Hematopoietic multipotent progenitor cell treated with erythropoietin and hydrocortisone succinate and interleukin-3 and kit ligand, for 15 days (in vitro differentiated cells): Measurements from ENCODE around the gene MYH11.

Experiments used
- DNase-seq: peaks from one replicate; pipeline ENCODE4 v3.0.0-alpha.2; 2015; ENCODE audit warnings: low spot score

Gene MYH11

DNA sequence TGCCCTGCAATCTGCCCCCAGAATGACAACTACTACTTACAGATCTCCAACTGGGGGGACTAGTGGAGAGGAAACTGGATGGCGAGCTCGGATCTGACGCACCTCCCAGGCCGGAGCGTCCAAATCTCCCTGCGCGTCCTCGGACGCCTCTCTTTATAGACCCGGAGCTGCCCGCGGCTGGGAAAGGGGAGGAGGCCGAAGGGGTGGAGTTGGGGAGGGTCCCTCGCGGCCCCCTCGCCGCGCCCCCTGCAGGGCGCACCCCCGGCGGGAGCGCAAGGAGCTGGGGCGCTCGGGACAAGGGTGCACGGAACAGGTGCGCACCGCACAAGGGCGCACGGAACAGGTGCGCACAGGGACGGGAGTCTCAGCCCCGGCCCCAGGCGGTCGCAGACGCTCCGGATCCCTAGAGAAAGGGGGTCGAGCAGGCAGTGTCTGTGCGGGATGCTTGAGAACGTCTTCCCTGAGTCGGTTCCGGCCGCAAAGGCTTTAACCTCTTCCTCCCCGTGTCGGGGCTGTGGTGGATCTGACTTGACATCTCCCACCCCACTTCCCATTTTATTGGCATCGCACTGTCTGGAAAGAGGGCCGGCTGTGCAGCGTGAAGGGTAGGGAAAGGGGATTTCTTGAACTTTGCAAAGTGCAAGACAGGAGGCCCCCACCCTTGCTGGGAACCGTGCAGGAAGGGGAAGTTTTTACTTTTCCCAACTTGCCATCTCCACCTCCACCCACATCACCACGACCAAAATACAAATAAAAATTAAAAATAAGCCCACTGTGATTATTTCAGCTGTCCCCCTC, at the start of gene MYH11:
TSS of gene MYH11 (minus strand) at position 128 of the 798 bp plus-strand sequence. CDS start 18,776 bp downstream, outside the sequence.
- DNase-seq = no peak

DNA sequence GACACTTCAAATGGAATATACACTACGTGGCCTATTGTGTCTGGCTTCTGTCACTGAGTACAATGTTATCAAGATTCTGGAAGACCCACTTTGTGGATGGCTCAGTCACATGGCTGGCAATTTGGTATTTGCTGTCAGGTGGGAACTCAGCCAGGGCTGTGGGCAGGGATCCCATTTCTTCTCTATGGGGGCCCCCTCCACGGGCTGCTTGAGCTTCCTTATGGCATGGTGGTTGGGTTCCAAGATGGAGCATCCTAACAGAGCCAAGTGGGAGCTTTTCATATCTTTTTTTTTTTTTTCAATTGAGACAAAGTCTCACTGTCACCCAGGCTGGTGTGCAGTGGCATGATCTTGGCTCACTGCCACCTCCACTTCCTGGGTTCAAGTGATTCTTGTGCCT, 49.6 kb upstream of the MYH11 start:
- no peak for DNase-seq

DNA sequence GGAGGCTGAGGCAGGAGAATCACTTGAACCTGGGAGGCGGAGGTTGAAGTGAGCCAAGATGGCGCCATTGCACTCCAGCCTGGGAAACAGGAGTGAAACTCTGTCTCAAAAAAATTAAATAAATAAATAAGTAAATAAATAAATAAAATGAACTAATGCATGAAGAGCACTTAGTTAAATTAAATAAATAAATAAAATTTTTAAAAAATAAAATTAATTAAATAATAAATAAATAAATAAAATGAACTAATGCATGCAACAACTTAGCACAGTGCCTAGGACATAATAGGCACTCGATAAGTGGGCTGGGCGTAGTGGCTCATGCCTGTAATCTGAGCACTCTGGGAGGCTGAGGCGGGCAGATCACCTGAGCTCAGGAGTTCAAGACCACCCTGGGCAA, 47.1 kb upstream of the MYH11 start:
- no peak for DNase-seq

DNA sequence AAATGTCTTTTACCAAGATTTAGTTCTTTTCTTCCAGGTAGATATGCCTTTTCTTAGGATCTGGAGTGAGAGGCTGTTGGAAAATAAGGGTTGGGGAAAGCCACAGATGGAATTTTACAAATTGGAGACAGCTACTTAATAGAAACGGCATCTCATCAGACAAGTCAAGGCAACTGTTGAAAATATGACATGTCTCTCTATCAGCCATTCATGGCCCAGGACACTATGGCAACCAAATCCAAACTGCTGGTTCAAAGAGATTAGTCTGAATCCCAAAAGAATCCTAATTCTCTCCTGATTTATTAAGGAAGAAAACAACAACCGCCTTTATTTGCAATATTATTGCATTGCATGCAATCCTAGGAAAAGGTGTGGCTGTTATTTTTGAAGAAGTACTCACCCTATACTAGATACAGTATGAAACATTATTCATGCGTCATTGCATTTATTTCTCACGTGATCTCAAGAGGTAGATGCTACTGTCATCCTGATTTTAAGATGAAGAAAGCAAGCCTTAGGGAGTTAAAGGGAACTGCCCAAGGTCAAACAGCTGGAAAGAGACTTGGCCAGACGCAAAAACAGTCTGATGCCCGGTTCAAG, 44.2 kb upstream of the MYH11 start:
- no peak for DNase-seq

DNA sequence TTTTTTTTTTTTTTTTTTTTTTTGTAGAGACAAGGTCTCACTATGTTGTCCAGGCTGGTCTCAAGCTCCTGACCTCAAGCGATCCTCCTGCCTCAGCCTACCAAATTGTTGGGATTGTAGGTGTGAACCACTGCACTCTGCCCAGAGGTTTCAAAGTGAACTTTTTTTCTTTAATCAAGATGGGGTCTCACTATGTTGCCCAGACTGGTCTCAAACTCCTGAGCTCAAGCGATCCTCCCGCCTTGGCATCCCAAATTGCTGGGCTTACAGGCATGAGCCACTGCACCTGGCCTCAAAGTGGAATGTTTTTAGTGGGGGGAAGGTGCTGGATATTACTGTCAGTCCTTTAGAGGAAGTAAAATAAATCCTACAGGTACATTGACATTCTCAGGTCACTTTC, 43.5 kb upstream of the MYH11 start:
- no peak for DNase-seq

DNA sequence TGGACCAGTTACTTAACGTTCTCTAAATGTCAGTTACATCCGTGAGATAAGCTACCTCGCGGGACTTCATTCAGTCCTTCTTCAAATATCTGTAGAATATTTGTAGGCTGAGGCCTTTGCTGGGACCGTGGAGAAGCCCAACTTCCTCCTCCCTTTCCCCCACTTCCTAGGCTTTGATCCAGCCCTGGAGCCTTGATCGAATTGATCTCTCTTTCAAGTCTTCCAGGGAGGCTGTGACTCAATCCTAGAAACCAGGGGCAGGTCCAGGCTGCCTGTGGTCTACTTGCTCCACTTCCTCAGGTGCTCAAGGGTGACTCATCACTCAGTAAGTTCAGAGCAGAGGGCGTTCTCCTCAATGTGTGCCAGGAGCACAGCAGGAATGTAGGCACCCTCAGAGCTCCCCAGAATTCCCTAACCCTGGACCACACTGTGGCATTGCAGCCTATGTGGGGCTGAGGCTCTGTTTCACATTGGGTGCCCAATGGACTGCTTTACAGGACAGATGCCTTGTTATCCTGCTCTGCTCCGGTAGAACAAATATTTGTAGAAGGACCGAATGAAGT, 42.8 kb upstream of the MYH11 start:
- DNase-seq = no peak

DNA sequence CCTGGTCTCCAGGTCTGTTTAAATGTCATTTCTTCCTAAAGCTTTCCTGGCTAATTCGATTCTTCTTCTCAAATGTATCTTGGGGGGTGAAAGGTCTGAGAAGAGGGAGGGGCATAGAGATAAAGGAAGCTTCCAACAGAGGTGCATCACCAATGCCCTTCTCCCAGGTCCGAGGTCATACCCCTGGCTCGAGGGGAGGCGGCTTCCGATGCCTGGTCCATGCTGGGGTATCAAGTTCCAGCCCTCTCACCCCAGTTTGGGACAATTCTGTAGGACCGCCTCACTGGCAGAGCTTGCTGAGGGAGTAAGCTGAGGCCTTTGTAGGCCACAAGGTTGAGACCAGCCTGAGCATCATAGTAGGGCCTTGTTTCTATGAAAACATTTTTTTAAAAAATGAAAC, 41.8 kb upstream of the MYH11 start:
- no peak for DNase-seq

DNA sequence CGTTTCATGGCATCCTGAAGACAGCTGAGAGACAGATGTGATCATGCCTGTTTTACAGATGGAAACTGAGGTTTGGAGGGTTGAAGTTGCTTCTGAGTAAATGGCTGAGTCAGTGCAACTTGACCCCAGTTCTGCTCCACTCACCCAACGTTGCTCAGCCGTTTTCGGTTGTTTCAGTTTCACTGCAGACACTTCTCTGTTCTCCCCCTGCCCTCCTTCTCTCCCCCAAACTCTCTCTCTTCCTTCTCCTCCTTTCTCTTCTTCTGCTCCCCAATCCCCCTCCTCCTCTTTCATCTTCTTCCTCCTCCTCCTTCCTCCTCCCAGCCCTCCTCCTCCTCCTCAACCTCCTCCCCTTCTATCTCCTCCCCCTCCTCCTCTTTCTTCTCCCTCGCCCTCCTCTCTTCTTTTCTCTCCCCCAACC, 41.0 kb upstream of the MYH11 start:
- no peak for DNase-seq

DNA sequence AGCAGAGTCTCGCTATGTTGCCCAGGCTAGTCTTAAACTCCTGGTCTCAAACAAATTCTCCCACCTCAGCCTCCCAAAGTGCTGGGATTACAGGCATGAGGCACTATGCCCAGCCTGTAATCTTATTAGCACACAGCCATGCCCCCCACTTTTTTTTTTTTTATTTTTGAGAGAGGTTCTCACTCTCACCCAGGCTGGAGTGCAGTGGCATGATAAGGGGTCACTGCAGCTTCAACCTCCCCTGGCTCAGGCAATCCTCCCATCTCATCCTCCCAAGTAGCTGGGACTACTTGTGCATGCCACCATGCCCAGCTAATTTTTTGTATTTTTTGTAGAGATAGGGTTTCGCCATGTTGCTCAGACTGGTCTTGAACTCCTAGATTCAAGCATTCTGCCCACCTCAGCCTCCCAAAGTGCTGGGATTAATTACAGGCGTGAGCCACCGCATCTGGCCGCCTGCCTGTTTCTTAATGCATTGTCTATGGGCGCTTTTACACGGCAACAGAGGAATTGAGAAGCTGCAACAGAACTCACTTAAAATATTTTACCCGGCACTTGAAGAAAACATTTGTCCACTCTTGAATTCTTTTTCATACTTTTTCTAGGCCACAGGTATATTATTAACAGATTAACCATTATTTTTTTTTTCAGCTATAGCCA, 40.4 kb upstream of the MYH11 start:
- no peak for DNase-seq

DNA sequence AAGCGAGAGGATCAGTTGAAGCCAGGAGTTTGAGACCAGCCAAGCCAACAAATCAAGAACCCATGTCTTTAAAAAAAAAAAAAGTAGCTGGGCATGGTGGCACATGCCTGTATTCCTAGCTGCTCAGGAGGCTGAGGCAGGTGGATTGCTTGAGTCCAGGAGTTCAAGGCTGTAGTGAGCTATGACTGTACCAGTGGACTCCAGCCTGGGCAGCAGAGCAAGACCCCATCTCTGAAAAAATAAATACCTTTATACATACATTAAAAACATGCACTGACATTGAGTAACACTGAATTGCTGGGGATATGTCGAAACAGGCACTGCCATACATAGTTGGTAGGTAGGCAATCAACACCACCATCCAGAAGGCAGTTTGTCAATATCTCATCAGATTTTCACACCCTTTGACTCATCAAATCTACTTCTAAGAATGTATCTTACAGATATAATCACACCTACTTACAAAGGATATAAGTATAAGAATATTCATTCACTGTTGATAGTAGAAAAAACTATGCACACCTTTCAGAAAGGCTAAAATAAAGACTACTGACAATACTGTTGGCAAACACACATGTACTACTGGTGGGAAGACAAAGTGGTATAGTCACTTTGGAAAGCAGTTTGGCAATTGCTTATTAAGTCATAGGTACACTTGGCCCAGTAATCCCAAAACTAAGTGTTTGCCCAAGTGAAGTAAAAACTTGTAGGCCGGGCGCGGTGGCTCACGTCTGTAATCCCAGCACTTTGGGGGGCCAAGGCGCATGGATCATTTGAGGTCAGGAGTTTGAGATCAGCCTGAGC, 37.9 kb upstream of the MYH11 start:
- no peak for DNase-seq

DNA sequence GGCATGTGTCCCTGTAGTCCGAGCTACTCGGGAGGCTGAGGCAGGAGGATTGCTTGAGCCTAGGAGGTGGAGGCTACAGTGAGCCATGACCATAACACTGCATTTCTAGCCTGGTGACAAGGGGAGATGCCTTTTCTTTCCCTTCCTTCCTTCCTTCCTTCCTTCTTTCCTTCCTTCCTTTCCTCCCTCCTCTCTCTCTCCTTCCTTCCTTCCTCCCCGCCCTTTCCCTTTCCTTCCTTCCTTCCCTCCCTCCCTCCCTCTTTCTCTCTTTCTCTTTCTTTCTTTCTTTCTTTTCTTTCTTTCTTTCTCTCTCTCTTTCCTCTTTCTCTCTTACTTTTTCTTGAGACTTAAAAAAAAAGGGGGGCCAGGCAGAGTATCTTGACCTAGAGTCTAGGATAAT, 34.7 kb upstream of the MYH11 start:
- no peak for DNase-seq

DNA sequence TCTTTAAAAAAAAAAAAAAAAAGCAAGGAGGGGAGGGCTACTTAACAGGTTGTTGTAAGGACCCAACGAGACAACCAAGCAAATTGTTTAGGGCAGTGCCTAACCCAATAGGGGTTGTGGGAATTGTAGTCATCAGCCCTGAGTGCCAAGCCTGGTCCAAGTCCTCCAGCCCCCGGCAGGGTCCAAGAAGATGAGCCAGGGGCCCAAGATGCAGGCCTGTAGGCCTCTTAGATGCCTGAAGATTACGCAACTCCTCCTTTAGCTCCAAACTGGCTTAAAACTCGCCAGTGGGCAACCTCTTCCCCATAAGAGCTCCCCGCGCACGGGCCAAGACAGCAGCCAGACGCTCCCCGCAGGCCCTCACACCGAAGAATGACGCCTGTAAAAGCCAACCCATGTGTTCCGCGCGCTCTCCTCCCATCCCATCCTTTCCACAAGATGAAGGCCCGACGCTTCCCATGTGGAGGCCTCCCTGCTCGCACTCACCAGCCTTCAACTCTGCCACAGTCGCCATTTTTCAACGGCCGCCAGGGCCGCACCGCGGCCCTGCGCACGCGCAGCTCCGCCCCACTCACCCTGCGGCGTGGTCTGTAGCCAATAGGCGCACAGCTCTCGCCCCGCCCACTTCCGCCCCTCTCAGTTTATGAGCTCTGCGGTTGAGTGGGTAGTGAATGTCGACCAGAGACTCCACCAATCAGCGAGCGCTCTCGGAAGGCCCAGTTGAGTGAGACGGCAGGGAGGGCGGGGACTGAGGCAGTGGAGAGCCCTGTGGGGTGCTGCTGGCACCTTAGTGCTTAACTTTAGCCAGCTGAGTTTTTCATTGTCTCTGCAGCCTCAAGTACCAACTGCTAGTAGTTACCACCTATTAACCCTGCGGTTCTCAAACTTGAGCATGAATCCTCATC, 31.5 kb upstream of the MYH11 start, which contains the start of gene CEP20:
TSS of gene CEP20 (minus strand) at position 532 of the 905 bp plus-strand sequence. CDS start at position 514, 18 bp downstream.
- DNase-seq = peak; percentile 100

DNA sequence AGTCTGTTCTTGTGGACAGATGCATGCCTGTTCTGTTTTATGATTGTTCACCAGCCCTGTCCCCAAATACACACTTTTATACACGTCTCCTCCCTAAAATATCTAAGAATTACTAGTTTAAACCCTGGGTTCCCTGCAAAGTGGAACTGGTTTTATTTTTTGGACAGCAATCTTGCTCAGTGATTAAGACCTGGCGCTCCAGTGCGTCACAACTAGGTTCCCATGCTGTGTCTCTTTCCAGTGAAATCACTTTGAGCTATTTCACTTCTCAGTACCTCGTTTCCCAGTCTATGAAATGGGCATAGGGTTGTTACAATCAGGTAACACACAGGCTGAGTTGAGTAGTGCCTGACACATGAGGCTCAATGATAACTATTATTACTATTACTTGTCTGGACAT, 30.5 kb upstream of the MYH11 start:
- DNase-seq = peak; percentile 27

DNA sequence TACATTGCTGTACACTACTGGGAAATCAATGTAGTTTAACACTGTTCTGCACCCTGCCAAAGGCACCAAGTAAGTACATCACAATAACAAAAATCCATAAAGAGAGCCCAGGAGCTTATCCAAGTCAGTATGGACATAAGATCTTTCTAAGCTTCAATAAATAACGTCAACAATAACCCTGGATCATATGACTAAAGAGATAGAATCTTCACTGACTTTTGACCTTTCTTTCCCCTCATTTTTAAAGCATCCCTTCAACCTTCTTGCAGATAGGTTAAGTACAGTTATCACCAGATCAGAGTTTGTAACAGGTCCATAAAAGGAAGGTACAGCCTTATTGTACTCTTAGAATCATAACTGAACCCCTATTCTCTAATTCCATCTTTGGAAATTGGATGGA, 29.2 kb upstream of the MYH11 start:
- DNase-seq = no peak

DNA sequence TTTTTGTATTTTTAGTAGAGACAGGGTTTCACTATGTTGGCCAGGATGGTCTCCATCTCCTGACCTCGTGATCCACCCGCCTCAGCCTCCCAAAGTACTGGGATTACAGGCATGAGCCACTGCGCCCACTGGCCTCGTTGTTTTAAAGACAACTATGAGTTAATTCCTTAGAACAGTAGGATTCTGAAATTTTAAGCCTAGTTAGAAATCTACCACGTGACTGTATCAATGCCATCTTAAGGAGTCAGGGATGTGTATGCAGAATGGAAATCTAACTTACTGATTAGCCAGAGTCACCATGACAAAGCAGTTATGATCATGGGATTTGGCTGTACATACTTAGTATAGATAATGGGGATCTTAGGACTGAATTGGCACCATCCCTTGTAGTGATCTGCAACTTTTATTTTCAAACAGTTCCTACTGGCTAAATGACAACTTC, 28.8 kb upstream of the MYH11 start:
- peak; percentile 72 for DNase-seq

DNA sequence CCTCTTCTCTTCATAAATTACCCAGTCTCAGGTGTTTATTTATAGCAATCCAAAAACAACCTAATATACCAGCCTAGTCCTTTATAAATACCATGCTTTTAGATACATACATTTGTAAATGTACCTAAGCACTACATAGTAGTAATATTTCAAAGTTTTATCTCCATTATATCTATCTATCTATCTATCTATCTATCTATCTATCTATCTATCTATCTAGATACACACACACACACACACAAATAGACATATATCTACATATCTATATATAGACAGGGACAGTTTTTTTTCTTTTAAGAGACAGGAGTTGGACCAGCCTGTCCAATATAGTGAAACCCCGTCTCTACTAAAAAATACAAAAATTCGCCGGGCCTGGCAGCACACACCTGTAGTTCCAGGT, 25.7 kb upstream of the MYH11 start:
- DNase-seq = no peak

DNA sequence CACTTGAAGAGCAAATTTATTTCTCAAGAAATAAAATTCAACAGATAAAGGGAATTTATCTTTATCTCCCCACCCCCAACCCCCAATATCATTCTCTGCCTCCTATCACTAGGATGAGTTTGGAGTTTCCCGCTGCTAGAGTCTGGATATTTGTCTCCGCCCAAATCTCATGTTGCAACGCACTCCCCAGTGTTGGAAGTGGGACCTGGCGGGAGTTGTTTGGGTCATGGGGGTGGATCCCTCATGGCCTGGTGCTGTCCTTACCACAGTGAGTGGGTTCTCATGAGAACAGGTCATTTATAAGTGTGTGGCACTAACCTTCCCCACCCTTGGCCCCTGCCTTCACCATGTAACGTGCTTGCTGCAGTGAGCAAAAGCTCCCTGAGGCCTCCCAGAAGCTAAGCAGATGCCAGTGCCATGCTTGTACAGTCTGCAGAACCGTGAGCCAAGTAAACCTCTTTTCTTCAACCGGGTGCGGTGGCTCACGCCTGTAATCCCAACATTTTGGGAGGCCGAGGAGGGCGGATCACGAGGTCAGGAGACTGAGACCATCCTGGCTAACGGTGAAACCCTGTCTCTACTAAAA, 25.1 kb upstream of the MYH11 start:
- DNase-seq = no peak

DNA sequence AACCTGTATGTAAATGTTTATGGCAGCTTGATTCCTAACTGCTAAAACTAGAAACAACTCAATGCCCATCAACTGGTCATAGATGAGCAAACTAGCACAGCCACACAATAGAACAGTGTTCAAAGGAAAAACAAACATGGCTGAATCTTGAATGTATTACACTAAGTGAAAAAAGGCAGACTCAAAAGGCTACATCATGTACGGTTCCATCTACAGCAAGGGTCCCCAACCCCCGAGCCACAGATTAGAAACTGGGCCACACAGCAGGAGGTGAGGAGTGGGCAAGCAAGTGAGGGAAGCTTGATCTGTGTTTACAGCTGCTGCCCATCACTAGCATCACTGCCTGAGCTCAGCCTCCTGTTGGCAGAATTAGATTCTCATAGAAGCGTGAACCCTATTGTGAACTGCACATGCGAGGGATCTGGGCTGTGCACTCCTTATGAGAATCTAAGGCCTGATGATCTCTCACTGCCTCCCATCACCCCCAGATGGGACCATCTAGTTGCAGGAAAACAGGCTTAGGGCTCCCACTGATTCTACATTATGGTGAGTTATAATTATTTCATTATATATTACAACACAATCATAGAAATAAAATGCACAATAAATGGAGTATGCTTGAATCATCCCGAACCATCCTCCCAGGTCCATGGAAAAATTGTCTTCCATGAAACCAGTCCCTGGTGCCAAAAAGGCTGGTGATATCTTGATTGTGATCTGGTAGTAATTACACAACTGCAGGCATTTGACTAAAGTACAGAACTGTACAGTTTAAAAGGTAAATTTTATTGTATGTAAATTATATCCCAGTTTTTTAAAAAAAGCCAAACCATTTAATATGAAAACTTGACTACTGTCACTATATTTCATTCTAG, 23.8 kb upstream of the MYH11 start:
- DNase-seq = no peak

DNA sequence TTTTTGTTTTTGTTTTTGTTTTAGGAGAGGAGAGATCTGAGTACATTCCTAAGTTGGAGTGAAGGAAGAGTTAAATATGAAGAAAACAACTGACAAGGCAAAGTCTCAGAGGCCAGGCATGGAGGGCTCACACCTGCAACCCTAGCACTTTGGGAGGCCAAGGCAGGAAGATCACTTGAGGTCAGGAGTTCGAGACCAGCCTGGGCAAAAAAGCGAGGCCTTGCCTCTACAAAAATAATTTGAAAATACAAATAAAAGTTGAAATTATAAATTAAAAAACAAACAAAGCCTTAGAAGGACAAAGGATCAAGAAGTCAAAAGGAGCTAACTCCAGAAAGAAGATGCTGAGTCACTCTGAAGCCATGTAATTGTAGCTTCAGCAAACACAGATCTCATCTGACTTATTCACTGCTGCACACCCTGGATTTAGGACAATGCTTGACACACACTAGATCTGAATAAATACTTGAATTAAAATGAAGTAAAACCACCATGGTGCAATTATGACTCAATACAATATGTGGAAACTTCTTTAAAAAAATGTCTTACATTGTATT, 22.5 kb upstream of the MYH11 start:
- peak; percentile 41 for DNase-seq
